Measurements from ENCODE around the gene DLG2.
A peak's percentile ranks its signal among the peaks of the same experiment; 100 is the strongest.
"Not testable (repeated sequence)": the region's sequence is repeated elsewhere in the genome, so short reads cannot be mapped to it uniquely, and the experiment has no call there.

Gene DLG2

GRCh38 chr11:85643191-85643614, 16.1 kb upstream of the DLG2 start:
- no peak for DNase-seq (ENCODE audit: low read depth in 3 of 3)

DNA sequence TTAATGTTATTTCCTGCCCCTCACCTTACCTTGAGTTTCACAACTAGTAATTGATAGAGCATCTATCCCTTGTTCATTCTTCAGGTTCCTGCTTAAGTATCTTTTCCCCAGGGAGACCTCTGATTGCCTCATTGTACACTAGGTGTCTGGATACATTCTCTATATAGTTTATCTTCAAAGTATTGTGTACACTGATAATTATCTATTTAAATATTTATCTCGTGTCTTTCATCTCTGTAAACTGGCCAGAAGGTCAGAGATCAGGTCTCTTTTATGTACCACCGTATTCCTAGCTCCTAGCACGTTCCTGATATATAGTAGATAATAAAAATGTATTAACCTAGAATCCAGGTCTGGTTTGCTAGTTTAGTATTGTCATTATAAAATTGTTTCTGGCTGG, 7.6 kb upstream of the DLG2 start:
- no peak for DNase-seq (ENCODE audit: low read depth in 3 of 3)

DNA sequence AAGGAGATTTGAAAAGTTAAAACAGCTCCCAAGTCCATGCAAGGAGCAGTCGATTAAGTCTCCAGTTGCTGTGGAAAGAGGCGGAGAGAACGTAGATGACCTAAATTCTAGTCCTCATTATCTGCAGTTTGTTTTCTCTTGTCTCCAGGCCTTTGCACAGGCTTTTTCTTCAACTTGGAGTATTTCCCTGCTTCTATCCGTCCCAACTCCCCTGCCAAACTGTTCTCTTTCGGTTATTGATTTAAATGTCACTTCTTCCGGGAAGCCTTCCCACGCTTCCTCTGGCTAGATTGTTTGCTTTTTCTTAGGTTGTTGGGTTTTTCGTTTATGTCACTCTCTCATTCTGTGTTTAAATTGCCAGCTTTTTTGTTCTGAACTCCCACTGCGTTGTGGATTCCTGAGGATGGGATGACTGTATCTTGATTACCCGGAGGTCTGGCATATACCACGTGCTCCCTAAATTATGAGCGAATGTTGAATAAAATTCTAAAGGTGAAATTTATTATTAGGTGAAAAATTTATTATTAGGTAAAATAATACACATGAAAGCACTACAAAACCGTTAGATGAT, 1.7 kb upstream of the DLG2 start:
- DNase-seq (ENCODE audit: low read depth in 3 of 3): no peak

DNA sequence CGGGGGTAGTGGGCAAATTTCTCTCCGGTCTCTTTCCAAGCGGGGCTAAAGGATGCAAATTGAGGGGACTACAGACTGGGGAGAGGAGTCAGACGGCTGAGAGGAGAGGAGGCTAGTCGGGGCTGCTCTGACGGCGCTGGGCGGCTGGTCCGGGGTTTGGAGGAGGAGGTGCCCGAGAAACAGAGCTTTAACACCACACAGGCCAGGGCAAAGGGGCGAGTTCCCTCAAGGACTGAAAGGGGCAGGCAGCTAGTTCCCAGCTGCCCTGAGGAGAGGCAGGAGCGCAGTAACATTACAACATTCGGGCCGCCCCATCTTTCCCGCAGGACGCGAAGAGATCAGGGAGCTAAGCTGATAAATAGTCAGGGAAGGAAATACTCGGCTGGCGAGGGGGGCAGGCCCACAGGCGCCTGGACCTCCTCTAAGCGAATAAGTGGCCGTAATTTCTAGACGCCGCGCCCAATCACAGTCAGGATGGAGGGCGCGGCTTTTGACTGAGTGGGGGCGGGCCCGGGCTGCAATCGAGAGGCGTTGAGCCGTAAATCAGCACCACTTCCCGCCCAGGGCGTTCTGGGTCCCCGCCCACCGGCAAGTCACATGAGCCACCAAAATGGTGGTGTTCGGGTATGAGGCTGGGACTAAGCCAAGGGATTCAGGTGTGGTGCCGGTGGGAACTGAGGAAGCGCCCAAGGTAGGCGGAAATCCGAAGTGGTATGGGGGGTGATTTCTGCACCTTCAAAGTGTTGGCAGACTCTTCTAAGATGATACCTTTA, 1.0 kb upstream of the DLG2 start, which contains the start of gene TMEM126B:
Gene TMEM126B (plus strand): TSS at position 596 of the 773 bp plus-strand sequence. CDS start 15 bp downstream, at position 611.
- peak; percentile 92 to 97 (median 93) for DNase-seq (ENCODE audit: low read depth in 3 of 3)

DNA sequence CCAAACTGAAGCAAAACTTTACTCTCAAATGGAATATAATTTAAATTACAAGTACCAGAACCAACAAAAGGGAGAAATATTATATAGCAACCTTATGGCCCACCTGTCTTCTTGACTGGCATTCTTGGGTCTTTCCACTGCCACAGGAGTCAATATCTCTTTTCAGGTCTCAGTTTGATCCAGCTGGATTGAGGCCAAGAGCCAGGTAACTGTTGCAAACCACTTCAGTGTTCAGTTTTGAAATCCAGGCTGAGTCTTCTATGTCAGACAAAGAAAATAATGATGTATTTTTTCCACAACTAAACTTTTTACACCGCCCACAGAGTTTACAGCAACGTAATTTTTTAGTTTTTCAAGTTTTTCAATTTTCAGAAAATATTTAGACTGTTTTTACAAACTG, 648 bp downstream of the DLG2 start:
- no peak for DNase-seq (ENCODE audit: low read depth in 3 of 3)

- DNase-seq (ENCODE audit: low read depth in 3 of 3): no peak
Observed at GRCh38 chr11:85620256-85620655, 6.9 kb downstream of the DLG2 start.

DNA sequence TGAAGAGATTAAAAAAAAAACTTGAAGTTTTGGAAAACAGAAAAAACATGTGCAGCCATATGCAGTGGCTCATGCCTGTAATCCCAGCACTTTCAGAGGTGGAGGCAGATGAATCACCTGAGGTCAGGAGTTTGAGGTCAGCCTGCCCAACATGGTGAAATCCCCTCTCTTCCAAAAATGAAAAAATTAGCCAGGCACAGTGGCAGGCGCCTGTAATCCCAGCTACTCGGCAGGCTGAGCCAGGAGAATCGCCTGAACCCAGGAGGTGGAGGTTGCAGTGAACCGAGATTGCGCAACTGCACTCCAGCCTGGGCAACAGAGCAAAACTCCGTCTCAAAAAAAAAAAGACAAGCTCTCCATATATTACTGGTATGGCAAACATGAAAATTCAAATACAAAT, 7.6 kb downstream of the DLG2 start:
- no peak for DNase-seq (ENCODE audit: low read depth in 3 of 3)

GRCh38 chr11:85611643-85612042, 15.5 kb downstream of the DLG2 start:
- not testable (repeated sequence) for DNase-seq (ENCODE audit: low read depth in 3 of 3)

DNA sequence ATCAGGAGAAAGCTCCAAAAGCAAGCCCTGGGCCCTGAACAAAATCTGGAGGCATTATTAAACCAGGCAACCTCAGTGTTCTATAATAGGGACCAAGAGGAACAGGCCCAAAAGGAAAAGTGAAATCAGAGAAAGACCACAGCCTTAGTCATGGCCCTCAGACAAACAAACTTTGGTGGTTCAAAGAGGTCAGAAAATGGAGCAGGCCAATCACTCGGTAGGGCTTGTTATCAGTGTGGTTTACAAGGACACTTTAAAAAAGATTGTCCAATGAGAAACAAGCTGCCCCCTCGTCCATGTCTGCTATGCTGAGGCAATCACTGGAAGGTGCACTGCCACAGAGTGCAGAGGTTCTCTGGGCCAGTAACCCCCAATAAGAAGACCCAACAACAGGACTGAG, 17.9 kb downstream of the DLG2 start:
- DNase-seq (ENCODE audit: low read depth in 3 of 3): not testable (repeated sequence)

- DNase-seq (ENCODE audit: low read depth in 3 of 3): not testable (repeated sequence)
Observed at GRCh38 chr11:85608621-85609020, 18.5 kb downstream of the DLG2 start.

- not testable (repeated sequence) for DNase-seq (ENCODE audit: low read depth in 3 of 3)
Observed at GRCh38 chr11:85606237-85606636, 20.9 kb downstream of the DLG2 start.

DNA sequence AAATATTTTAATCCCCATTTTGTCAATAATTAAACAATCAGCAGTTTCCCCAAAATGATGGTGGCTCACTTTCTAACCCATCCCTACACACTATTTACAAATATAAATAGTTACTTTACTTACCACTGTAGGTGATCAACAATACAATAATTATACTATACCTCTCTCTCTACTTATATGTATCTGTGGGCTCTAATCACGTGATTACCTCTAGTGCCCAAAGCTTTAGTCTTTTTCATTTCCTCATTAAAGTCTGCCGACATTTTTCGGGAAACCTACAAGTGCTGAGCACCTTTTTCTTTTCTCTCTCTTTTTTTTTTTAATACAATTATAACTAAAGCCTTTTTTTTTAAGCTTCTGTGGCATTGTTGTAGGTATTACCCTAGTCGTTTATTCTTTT, 23.9 kb downstream of the DLG2 start:
- no peak for DNase-seq (ENCODE audit: low read depth in 3 of 3)

- DNase-seq (ENCODE audit: low read depth in 3 of 3): no peak
Observed at GRCh38 chr11:85602526-85603213, 24.5 kb downstream of the DLG2 start.

DNA sequence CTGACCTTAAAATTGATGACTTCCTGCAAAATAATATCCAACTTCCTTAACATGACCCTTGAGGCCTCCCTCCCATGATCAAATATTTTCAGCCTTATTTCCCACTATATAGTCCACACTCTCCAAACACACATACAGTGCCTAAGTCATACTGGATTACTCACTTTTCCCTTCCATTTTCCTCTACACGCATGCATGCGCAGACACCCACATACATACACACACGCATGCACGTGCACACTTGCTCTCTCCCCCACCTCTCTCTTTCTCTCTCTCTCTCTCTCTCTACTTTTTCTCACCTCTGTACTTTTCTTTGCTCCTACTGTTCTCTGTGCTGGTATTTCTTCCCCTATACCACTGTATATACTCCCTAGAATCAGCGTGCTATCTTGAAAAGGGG, 28.1 kb downstream of the DLG2 start:
- no peak for DNase-seq (ENCODE audit: low read depth in 3 of 3)

- DNase-seq (ENCODE audit: low read depth in 3 of 3): no peak
Observed at GRCh38 chr11:85596886-85597285, 30.3 kb downstream of the DLG2 start.

DNA sequence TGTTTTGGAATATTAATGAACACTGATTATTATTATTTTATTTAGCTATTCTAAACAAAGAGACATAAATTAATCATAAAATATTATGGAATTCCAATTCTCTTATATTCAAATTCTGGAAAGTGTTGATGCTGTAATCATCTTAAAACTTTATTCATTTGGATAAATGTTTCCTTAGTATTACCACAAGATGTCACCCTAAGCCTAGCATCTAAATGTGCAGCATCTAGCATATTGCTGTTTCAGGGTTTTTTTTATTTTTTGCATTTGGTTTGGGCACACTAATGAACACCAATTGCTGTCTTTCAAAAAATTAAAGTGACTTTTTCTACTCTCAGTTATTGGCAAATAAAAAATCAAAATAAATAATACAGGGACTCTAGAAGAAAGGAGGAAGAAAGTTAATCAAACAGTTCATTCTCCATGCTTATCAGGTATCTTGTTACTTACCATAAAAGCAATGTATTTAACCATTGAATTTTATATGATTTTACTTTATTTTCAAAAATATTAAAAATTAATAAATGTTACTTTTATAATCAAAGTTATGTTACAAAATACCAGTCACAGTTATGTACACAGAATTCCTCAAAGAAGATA, 31.8 kb downstream of the DLG2 start:
- no peak for DNase-seq (ENCODE audit: low read depth in 3 of 3)

DNA sequence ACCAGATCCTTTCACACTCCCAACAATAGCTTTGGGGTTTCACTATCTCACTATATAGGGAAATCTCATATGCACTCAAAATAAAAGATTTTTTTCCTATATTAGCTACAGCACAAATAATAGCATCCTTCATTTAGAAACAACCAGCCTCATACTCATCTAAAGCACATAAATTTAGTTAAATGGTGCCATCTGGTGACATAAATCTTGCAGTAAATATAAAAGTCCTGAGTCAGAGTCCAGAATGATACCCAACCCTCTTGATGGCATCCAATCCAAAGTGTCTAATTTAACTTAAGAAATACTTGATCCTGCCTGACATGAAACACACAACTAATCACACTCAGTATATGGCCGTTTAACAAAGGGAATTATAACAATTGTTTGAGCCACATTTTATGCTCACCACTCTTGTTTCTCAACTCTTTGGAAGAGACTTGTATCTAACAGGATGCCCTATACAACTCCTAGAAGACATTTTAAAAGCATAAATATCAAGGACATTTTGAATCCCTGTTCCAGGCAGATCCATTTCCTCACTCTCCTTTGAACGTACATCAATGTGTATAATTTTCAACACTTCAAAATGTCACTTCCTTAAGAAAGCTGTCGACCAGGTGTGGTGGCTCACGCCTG, 36.2 kb downstream of the DLG2 start:
- DNase-seq (ENCODE audit: low read depth in 3 of 3): no peak

DNA sequence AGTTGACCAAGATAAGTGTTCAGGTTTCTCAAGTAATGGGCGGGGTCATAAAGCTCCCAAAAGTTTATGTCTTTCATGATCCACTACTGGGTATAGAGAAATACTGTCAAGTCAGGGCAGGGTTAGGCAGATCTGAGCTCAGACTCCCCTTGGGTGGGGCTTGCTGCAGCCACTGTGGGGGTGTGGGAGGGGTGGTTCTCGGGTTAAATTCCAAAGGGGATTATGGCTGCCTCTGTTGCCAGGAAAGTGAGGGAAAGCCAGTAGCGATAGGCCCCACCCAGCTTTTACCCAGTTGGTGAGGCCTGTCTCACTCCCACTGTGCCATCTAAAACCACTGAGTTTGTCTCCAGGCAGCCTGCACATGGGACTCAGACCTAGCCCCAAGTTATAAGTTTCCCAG, 37.8 kb downstream of the DLG2 start:
- no peak for DNase-seq (ENCODE audit: low read depth in 3 of 3)

DNA sequence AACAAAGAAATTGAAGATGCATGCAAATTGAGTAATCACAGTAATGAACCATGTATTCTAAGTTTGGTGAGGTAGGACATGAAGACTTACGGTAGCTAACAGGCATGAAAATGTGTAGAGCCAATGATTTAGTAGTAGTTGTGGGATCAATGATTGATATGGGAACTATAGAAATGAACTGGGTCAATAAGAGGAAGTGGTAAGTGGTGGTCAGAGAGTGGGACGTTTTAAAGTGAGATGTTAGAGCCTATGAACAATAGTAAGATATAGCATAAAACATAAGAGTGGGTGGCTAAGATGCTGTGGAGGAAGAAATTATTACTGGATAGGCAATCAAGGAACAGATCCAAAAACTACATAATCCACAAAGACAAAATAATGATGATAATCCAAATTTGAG, 45.0 kb downstream of the DLG2 start:
- DNase-seq (ENCODE audit: low read depth in 3 of 3): no peak

GRCh38 chr11:85575388-85575787, 51.8 kb downstream of the DLG2 start:
- DNase-seq (ENCODE audit: low read depth in 3 of 3): no peak

DNA sequence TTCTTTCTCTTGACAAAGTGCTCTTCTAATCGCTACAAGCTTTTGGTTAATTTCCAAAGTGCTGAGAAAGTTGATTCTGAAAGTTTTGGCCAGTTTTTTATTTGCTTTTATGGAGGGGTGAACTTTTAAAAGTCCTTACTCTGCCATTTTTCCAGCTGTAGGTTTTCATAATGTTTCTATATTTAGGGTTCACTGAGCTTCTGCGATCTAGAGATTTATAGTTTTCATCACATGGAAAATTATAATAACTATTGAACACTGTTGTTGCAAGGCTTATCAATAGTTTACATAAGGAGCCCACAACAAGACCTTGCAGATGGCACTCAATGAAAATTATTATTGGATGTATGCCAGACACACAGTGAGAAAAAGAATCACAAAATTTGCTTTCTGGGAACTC, 55.1 kb downstream of the DLG2 start:
- no peak for DNase-seq (ENCODE audit: low read depth in 3 of 3)

DNA sequence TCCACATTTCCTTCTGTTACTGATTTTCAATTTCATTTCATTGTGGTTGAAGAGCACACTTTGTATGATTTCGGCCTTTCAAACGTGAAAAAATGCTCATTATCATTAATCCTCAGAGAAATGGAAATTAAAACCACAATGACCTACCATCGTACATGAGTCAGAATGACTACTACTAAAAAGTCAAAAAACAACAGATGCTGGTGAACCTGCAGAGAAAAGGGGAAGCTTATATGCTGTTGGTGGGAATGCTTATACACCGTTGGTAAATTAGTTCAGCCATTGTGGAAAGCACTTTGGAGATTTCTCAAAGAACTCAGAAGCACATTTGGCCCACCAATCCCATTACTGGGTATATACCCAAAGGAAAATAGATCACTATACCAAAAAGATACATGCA, 57.6 kb downstream of the DLG2 start:
- no peak for DNase-seq (ENCODE audit: low read depth in 3 of 3)

All from stimulated activated CD4-positive, alpha-beta T cell treated with anti-CD3 and anti-CD28 coated beads, TNF-alpha, amount 100 ng/mL, for 24 hours (primary cell).